GM20431 (cell line): ENCODE measurements around the gene ZNF677.
"Not testable (repeated sequence)": the region's sequence is repeated elsewhere in the genome, so short reads cannot be mapped to it uniquely, and the experiment has no call there.

Experiments
- in situ Hi-C: fragments of 300-500 bp; cut with MseI, MboI; formaldehyde crosslinking; loops from one replicate; pipeline ENCODE4 v1.15.0; 2020; ENCODE audit warnings: low sequenced_read_pairs; ENCODE audit not compliant: unreplicated experiment

ZNF677 gene

DNA sequence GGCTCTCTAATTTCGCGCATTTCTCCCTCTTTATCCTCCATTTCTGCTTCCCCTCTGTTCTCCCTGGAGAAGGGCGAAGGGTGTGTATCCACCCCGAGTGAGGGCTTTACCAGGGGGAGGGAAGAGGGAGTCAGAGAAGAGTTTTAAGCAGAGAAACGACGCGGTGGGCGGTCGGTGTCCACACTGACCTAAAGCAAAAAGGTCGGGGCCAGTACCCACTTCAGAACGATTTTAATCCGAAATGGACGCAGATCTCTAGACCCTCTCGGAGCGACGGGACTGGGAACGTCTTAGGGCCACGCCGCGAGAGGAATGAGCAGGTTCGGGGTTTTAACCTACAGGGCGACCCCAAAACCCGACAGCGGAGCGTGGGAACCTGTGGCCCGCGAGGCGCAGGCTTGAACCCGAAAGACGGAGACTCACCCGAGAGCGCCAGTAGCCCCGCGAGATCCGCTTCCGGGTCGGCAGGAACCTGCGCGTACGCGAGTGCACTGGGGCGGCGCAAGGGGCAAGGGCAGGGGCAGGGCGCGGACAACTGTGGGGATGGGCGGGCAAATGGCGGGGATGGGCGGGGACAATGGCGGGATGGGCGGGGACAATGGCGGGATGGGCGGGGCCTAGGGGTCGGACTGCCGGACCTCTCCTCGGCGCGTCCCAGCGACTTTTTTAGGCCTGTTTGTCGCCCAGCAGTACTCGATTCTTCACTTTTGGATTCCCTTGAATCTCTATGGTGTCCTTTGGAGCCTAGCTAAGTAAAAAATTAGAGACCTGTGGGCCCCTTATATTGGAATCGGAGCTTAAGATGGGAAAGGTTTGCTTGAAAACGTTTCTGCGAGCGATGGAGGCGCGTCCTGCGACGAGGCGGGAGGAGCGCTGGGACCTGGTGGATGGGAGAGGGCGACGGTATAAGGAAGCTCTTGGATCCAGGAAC lies at the start of gene ZNF677:
Gene ZNF677, minus strand, starts transcription at position 463 of the 931 bp plus-strand sequence. CDS start 3,323 bp downstream, outside the sequence.
- in situ Hi-C loops: no loop called here

DNA sequence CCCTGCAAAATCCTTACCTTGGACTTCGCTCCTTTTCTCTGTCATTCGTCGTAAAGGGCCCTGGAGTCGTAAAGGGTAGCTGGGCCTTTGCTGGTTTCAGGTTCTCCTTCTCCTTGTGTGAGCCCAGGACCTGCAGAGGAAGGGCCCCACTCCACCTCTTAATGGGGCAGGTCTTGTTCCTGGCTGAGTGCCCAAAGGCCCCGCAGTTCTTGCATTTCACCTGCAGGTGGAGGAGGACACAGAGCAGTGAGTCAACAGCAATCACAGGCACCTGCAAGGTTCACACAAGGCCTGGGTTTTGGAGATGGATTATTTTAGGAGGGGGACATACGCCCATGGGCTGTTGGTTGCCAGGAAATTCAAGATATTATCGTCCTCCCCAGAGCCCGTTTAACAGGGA lies 46.7 kb upstream of the ZNF677 start:
- in situ Hi-C loops: not testable (repeated sequence)

DNA sequence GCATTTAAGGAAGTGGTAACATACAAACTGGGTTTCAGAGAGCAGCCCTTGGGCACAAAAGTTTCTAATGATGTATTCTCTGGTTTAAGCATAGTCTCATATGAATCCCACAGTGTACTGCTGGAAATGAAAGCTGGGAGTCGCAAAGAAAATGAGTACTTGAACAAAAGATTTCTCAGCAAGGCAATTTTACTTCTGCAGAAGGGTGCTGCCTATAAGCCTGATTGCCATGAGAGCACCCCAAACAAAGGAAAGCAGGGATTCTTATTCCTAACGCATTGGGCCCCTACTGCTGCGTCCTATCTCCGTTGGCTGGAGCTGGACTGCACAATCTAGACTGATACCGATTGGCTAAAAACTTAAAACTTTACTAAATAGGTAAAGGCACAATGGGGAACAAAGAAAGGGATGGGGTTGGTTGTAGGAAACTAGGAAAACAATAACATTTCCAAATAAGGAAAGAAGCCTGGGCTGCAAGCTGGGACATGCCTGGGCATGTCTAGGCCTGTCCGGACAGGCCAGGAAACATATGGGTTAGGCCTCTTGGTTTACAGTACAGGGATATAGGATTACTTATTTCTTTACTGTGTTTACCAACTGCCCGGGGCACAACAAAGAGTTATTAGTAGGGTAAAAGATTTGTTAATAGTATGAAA lies 40.2 kb upstream of the ZNF677 start:
- in situ Hi-C loops: no loop called here

DNA sequence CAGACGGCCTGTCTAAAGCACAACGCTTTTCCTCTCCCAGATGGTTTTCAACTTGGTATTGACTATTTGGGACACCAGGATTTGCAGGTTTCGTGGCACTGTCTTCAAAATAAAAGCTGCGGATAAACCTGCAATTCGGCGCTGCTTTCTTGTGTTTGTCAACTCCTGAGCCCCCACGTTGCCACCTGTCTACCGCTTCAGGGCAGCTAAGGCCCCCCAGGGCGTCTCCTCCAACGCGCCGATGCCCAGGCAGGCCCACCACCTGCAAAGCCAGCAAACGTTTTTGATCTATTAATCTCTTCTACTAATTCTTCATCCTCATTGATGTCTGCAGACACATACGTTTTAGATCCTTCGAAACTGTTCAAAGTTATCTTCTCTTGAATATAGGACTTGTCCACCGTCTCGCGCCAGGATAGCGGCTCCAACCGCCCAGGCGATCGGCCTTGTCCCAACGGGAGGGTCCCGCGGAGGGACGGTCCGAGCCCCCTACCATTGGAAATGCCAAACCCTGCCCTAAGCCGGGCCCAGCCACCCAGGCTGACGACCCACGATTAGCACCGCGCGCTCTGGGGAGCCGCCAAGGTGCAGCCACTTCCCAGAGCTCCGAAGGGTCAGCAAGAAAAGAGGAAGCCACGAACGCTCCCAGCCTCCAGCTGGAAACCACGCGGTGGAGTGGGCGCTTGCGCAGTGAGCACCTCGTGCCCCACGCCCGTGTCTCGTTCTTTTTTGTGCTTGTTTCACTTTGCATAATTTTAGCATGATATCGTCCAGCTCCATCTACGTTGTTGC lies 36.3 kb upstream of the ZNF677 start:
- in situ Hi-C loops: no loop called here

DNA sequence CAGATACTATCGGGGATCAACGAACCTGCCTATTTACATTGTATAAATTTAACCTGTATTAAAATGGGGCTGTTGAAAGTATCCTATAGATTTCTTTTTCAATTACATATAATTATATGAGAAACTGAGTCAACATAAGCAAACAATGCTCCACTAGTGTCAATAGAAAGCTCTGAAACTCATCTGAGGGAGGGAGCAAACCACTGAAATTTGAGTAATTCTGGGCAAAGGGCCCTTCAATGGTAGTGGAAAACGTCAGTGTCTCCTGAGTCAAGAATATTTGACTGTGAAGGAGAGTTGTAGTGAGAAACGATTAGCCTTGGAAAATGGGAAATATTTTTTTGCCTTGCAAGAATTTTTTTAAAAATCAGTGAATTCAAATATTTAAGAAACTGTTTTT lies 30.4 kb upstream of the ZNF677 start:
- in situ Hi-C loops: no loop called here

DNA sequence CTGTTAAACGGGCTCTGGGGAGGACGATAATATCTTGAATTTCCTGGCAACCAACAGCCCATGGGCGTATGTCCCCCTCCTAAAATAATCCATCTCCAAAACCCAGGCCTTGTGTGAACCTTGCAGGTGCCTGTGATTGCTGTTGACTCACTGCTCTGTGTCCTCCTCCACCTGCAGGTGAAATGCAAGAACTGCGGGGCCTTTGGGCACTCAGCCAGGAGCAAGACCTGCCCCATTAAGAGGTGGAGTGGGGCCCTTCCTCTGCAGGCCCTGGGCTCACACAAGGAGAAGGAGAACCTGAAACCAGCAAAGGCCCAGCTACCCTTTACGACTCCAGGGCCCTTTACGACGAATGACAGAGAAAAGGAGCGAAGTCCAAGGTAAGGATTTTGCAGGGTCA lies 27.3 kb upstream of the ZNF677 start:
- in situ Hi-C loops: not testable (repeated sequence)

DNA sequence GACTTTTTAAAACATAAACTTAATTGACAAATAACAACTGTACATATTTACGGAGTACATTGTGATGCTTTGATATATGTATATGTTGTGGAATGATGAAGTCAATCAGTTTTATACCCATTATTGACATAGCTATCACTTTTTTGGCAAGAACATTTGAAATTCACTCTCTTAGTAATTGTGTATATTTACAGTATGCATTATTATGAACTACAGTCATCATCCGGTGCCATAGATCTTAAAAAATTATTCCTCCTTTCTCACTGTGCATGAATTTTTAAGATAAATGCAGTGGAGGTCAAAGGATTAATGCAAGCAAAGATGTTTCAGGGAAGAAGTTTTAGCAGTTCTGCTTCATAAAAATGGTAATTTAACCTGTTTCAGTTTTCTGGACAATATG lies 20.8 kb upstream of the ZNF677 start:
- in situ Hi-C loops: no loop called here

DNA sequence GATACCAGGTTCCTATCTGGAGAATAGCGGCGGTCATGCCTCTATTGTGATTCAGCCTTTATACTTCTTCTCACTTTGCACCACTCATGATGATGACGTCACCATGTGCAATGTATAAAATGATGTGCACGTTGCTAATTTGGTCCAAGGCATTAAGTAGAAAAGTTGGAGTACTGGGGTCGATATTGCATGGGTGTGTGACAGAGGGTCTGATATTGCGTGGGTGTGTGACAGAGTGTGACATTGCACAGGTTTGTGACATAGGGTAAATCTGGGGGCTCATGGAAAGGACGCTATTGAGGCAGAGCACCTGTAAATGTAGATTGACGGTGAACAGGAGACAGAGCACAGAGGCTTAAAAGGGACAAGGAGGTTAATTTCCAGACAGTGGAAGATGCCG lies 17.4 kb upstream of the ZNF677 start:
- in situ Hi-C loops: no loop called here

DNA sequence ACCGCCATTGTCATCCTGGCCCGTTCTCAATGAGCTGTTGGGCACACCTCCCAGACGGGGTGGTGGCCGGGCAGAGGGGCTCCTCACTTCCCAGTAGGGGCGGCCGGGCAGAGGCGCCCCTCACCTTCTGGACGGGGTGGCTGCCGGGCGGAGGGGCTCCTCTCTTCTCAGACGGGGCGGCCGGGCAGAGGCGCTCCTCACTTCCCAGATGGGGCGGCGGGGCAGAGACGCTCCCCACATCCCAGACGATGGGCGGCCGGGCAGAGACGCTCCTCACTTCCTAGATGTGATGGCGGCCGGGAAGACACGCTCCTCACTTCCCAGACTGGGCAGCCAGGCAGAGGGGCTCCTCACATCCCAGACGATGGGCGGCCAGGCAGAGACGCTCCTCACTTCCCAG lies 15.2 kb upstream of the ZNF677 start:
- in situ Hi-C loops: not testable (repeated sequence)

DNA sequence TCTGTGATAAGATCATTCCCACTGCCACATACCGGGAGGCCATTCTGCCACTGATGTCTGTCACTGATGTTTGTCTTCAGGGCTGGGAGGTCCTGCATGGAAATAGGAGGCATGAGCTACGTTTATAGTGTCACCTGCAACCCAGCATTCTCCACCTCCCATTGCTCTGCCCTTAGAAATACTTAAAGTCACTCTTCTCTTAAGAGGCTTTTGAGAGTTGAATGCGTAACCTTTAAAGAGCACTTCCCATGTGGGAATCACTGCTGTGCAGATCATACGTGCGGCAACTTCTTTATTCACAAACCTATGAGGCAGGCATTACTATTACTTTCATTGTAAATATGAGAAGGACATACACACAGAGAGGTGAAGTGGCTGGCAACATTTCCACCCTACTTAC lies 12.9 kb upstream of the ZNF677 start, which contains the start of gene VN1R4:
Gene VN1R4, minus strand, starts transcription at position 101 of the 400 bp plus-strand sequence. Its CDS starts 58 bp downstream, at position 43.
- in situ Hi-C loops: not testable (repeated sequence)

DNA sequence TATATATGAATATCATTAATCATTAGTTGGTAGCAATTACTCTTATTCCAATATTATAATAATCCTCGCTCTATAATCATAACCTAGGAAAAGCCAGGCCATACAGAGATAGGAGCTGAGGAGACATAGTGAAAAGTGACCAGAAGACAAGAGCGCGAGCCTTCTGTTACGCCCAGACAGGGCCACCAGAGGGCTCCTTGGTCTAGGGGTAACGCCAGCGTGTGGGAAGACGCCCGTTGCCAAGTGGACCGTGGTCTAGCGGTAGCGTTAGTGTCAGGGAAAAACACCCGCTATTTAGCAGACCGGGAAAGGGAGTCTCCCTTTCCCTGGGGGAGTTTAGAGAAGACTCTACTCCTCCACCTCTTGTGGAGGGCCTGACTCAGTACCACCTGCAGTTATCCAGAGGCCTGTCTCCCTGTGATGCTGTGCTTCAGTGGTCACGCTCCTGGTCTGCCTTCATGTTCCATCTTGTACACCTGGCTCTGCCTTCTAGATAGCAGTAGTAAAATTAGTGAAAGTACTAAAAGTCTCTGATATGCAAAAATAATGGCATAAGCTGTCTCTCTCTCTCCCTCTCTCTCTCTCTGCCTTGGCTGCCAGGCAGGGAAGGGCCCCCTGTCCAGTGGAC lies 3.2 kb upstream of the ZNF677 start, which contains the start of gene VN1R2:
Gene VN1R2, plus strand, starts transcription at position 578 of the 628 bp plus-strand sequence. CDS start 84 bp downstream, outside the sequence.
- in situ Hi-C loops: not testable (repeated sequence)

DNA sequence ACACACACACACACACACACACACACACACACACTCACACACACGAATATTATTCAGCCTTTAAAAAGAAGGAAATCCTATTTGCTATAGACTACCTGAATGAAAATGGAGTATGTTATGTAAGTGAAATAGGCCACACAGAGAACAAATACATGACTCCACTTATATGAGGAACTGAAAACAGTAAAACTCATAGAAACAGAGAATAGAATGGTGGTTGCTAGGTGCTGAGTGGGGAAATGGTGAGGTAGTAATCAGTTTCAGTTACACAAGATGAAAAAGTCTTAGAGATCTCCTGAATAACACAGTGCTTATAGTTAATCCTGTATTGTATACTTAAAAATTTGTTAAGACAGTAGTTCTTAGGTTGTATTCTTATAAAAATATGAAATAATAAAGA lies 8.2 kb downstream of the ZNF677 start:
- in situ Hi-C loops: no loop called here

DNA sequence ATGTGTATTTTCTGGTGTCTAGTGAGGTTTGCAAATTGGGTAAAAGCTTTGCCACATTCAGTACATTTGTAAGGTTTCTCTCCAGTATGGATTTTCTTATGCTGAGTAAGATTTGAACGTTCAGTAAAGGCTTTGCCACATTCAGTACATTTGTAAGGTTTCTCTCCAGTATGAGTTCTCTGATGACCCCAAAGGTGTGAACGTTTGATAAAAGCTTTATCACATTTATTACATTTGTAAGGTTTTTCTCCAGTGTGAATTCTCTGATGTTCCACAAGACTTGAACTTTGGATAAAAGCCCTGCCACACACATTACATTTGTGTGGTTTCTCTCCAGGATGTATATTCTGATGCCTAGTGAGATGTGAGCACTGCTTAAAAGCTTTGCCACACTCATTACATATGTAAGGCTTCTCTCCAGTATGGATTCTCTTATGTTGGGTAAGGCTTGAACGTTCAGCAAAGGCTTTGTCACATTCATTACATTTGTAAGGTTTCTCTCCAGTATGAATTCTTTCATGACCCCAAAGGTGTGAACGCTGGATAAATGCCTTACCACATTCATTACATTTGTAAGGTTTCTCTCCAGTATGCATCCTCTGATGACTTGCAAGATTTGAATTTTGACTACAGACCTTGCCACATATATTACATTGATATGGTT lies 17.4 kb downstream of the ZNF677 start:
- in situ Hi-C loops: no loop called here

DNA sequence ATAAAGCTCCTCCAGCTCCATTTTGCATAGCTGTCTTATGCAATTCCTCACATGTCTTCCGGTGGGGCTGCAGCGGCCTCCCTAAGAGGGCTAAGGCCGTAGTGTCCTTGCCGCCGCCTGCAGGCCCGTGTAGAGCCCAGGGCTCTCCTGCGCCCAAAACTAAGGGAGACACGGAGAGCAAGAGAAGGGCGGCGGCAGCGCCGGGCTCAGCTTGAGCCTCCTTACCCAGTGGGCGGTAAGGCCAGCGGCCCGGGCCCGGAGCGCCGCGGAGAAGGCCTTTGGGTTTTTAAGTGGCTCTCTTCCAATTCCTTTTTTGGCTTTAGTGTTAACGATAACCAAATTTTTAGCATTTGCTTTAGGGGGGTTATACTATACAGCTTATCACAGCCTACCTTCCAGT lies 30.1 kb downstream of the ZNF677 start:
- in situ Hi-C loops: no loop called here

DNA sequence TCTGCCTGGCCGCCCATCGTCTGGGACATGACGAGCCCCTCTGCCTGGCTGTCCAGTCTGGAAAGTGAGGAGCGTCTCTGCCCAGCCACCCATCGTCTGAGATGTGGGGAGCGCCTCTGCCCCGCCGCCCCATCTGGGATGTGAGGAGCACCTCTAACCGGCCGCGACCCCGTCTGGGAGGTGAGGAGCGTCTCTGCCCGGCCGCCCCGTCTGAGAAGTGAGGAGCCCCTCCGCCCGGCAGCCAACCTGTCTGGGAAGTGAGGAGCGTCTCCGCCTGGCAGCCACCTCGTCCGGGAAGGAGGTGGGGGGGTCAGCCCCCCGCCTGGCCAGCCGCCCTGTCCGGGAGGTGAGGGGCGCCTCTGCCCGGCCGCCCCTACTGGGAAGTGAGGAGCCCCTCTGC lies 32.0 kb downstream of the ZNF677 start:
- in situ Hi-C loops: not testable (repeated sequence)

DNA sequence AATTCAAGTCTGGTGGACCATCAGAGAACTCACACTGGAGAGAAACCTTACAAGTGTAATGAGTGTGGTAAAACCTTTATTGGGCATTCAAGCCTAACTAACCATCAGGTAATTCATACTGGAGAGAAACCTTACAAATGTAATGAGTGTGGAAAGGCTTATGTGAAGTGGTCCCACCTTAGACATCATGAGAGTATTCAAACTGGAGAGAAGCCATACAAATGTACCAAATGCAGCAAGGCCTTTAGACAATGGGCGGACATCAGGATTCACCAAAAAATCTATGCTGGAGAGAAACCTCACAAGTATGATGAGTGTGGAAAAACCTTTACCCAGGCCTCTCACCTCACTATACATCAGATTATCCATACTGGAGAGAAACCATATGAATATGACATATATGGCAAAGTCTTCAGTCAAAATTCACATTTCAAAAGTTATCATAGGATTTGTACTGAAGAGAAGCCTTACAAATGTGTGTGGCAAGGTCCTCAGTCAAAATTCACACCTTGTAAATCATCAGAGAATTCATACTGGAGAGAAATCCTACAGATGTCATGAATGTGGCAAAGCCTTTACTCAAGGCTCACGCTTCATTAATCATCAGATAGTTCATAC lies 41.9 kb downstream of the ZNF677 start:
- in situ Hi-C loops: no loop called here

DNA sequence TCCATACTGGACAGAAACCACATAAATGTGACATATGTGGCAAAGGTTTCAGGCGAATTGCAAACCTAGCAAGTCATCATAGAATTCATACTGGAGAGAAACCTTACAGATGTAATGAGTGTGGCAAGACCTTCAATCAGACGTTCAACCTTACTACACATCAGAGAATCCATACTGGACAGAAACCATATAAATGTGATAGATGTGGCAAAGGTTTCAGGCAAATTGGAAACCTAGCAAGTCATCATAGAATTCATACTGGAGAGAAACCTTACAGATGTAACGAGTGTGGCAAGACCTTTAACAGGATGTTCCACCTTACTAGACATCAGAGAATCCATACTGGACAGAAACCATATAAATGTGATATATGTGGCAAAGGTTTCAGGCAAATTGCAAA lies 43.1 kb downstream of the ZNF677 start:
- in situ Hi-C loops: not testable (repeated sequence)

DNA sequence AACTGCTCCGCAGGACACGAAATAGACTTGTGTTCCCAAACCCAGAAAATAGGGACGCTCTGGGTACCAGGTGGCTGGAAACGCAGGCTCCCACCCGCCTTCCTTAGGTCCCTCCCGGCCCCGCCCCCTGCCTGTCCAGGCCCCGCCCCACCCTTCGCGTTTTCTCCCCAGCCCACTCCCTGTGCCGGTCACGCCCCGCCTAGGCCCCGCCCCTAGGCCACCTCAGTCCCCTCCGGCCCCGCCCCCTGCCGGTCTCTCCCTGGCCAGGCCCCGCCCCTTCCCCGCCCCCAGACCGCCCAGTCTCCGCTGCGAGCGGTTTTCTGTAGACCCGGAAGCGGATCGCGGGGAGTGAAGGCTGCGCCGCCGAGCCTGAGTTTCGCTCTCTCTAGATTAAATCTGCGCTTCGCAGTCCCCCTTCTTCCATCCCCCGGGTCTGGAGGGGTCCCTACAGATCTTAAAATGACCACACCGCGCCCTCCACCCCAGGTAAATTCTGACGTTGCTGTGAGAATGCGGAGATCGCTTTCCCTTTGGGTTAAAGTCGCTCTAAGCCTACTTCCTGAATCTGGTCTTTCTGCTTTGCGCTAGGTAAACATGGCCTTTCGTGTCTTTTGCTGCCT lies 57.8 kb downstream of the ZNF677 start:
- in situ Hi-C loops: no loop called here
